GM12891 (cell line): ENCODE measurements around the gene TMEM45B.

Experiments
- POLR2A ChIP-seq: IDR thresholded peaks from 2 replicates; pipeline ENCODE4 v1.6.1; 2011; ENCODE audit warnings: low read depth, low read length, control low read depth
- POLR2AphosphoS5 ChIP-seq: IDR thresholded peaks from 2 replicates; pipeline ENCODE4 v1.6.1; 2011; ENCODE audit warnings: low read depth, low read length, control low read depth
- POU2F2 ChIP-seq: IDR thresholded peaks from 2 replicates; pipeline ENCODE4 v1.6.1; 2011; ENCODE audit warnings: low read depth, mild to moderate bottlenecking, control low read depth, low read length, moderate library complexity
- SPI1 ChIP-seq: IDR thresholded peaks from 2 replicates; pipeline ENCODE4 v1.6.1; 2011; ENCODE audit warnings: low read depth, low read length, control low read depth
- TAF1 ChIP-seq: IDR thresholded peaks from 2 replicates; pipeline ENCODE4 v1.6.1; 2011; ENCODE audit warnings: low read depth, low read length, control low read depth

GRCh38 chr11:129854232-129854805 lies 38.7 kb downstream of the TMEM45B start:
- TF ChIP-seq POLR2AphosphoS5 (no peak), POLR2A (no peak), SPI1 (no peak), TAF1 (no peak), POU2F2 (no peak)
